ENCODE results near the gene SSRP1.

DNA sequence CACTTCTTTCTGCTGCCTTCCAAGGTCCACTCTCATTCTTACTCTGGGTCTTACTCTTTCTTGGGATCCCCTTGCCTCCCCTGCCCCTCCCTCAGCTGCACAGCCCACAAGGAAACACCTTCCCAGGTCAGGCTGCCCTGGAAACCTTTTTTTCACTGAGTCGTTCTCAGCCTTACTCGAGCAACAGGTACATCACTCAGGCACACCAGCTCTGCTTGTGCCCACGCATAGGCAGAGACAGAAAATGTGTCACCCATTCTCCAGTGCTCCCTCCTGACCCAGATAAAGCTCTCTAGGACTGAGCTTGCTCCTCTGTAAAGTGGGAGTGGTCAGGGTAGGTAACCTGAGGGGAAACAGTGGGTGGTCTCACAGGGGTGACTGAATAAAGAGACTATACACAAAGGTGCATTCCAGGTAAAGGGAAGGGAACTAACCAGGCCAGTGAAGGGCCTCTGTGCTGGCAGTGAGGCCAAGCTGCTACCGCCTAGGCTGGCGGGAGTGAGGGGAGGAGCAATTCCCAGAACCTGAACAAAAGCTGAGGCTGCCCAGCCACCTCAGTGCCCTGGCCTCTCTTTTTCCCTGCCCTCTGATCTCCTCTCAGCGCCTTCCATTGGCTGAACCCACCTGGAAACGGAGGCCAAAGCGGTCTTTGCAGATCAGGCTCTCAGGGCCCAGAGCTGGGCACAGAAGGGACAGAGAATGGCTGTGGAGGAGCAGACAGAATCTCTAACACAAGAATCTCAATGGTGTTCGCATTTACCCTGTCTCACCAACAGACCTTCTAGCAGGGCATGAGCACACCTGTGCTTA lies 29.4 kb upstream of the SSRP1 start:
- TF ChIP-seq, protein P1, sequence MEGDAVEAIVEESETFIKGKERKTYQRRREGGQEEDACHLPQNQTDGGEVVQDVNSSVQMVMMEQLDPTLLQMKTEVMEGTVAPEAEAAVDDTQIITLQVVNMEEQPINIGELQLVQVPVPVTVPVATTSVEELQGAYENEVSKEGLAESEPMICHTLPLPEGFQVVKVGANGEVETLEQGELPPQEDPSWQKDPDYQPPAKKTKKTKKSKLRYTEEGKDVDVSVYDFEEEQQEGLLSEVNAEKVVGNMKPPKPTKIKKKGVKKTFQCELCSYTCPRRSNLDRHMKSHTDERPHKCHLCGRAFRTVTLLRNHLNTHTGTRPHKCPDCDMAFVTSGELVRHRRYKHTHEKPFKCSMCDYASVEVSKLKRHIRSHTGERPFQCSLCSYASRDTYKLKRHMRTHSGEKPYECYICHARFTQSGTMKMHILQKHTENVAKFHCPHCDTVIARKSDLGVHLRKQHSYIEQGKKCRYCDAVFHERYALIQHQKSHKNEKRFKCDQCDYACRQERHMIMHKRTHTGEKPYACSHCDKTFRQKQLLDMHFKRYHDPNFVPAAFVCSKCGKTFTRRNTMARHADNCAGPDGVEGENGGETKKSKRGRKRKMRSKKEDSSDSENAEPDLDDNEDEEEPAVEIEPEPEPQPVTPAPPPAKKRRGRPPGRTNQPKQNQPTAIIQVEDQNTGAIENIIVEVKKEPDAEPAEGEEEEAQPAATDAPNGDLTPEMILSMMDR (IDR thresholded peaks at IDR 0.05 in 4 of 5, conservative IDR thresholded peaks at IDR 0.05 in 1 of 5): no peak
- no peak for TF ChIP-seq POLR2A (IDR thresholded peaks at IDR 0.05)

All from gastrocnemius medialis (tissue), 4 donors.